ENCODE results near the gene GNA12. TPM values are rescaled to one million over a fixed set of nuclear protein-coding genes. Genes with fewer than 3 reads are reported as not detected.

GNA12 gene
- total and polyA plus RNA-seq, 2 of the 4 experiments (the other 2 are of a cell fraction) = 14.3 to 93.9 TPM

DNA sequence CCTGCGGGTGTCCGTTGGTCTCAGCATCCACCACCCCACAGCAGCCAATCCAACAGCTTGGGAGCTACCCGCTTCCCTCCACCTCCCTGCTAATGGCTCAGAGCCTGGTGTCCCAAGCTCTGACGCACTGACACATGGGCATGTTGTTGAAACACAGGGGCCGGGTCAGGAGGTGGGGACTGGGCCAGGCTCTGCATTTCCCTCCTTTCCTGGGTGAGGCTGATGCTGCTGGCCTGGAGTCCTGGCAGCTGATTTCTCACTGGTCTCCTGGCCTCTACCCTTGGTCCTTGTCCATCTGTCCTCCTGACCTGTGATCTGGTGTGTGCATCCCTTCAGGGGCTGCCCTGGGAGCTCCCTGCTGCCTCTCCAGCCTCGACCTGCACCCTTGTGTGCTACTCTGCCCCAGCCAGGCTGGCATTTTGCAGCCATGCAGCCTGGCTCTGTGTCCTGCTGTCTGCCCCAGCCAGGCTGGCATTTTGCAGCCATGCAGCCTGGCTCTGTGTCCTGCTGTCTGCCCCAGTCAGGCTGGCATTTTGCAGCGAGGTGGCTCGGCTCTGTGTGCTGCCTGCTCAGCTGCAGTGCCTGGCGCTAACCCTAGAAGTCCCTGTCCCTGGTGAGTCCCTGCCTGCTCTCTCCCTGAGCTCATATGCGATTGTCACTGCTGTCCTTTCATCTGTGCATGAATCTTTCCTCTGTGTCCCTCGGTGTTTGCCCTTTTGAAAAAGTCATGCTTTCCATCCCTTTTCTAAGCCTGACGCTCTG lies 142.1 kb downstream of the GNA12 start:
- Histone ChIP-seq H2AK5ac (ENCODE audit: low read depth, low read length) (no peak overlapping the region; the same call in 1 of the 2 replicates), H3K9me3 (ENCODE audit: control insufficient read depth, insufficient read depth, low read length) (no peaks in the 10 kb centered on the region), H4K8ac (ENCODE audit: low read depth in 2 of 2, low read length in 2 of 2) (no peak overlapping the region), H3K4me3 (ENCODE audit: insufficient read depth, low read depth, low read length) (no peak overlapping the region), H2AK9ac (replicated peaks; ENCODE audit: low read depth, low read length, poor library complexity) (peak overlapping the region; percentile 55), H4K5ac (ENCODE audit: low read depth, low read length) (no peak overlapping the region), H2BK5ac (ENCODE audit: low read depth, low read length, poor library complexity, severe bottlenecking) (no peak overlapping the region), H4K91ac (ENCODE audit: insufficient read depth, low read depth, low read length) (no peak overlapping the region), H3K27me3 (ENCODE audit: control insufficient read depth, insufficient read depth, low read length) (peaks cover 6% of the 10 kb centered on the region; the same call in 1 of the 2 replicates), H3K27ac (ENCODE audit: insufficient read depth, low read length) (no peak overlapping the region), H2AFZ (replicated peaks; ENCODE audit: low read length, poor library complexity) (no peak overlapping the region), H3K36me3 (ENCODE audit: control insufficient read depth, insufficient read depth, low read length) (no peaks in the 10 kb centered on the region), H3K79me1 (ENCODE audit: low read depth in 1 of 2, low read length in 2 of 2) (no peaks in the 10 kb centered on the region), H3K9ac (ENCODE audit: low read depth, low read length) (no peak overlapping the region), H3K4me2 (ENCODE audit: low read depth, low read length) (no peak overlapping the region), H2BK20ac (ENCODE audit: low read depth, low read length) (no peak overlapping the region), H2BK120ac (ENCODE audit: low read depth, low read length) (no peak overlapping the region), H3K14ac (replicated peaks; ENCODE audit: low read depth, low read length) (no peak overlapping the region), H3K18ac (ENCODE audit: low read depth, low read length) (no peak overlapping the region), H3K4ac (ENCODE audit: low read depth, low read length) (no peak overlapping the region), H3K56ac (ENCODE audit: extremely low read depth, insufficient read depth, low read length) (no peak overlapping the region), H3K23ac (ENCODE audit: low read depth, low read length) (no peak overlapping the region; the same call in 1 of the 2 replicates), H4K20me1 (ENCODE audit: insufficient read depth, low read length) (no peaks in the 10 kb centered on the region), H3K9me1 (ENCODE audit: insufficient read depth, low read length) (no peaks in the 10 kb centered on the region), H3K4me1 (ENCODE audit: control insufficient read depth, insufficient read depth, low read length) (no peaks in the 10 kb centered on the region; the same call in 1 of the 2 replicates), H2BK15ac (ENCODE audit: low read depth, low read length) (no peak overlapping the region)
- ChIA-PET POLR2A (ENCODE audit: unreplicated experiment) (no interaction called here), CTCF (no interaction called here)
- intact Hi-C loops (cut with micrococcal nuclease) = no loop called here
- ATAC-seq (ENCODE audit: low read depth) (peak; percentile 62), DNase-seq (peak; percentile 57)
- dilution Hi-C loops (cut with HindIII; ENCODE audit: low sequenced_read_pairs, unreplicated experiment) = no loop called here
- BruUV-seq (replicated peaks) = no TSS peak
- in situ Hi-C loops (cut with MboI; ENCODE audit: low sequenced_read_pairs) = no loop called here
- TF ChIP-seq POLR2A (IDR thresholded peaks at IDR 0.05; ENCODE audit: low read depth, low read length) (no peak), CHD1 (IDR thresholded peaks at IDR 0.05; ENCODE audit: low read depth, low read length) (no peak), CTCF (conservative IDR thresholded peaks at IDR 0.05; ENCODE audit: low read depth, low read length) (no peak), CEBPB (IDR thresholded peaks at IDR 0.05; ENCODE audit: low read depth, low read length) (0 out of 2 replicates have a peak, but pooled peaks have one; percentile 6), BHLHE40 (IDR thresholded peaks at IDR 0.05; ENCODE audit: low read depth, low read length) (no peak), SMC3 (IDR thresholded peaks at IDR 0.05; ENCODE audit: low read depth, low read length) (no peak)
- 69% methylated on average over 4 of the region's 12 CpGs; no CpG with 5 or more reads in 1 of the 2 experiments for WGBS, 2 experiments (ENCODE audit: extremely low coverage in 2 of 2, insufficient read length in 1 of 2)

Measured in IMR-90 (cell line).